ENCODE results near the gene RPL38.

- TF ChIP-seq EZH2 (IDR thresholded peaks at IDR 0.05; ENCODE audit: insufficient read depth, poor library complexity, severe bottlenecking) = no peak
- TF ChIP-seq EZH2phosphoT487 (IDR thresholded peaks at IDR 0.05; ENCODE audit: insufficient read depth, low read depth) = no peak
Measured at GRCh38 chr17:74183411-74183810, 20.1 kb upstream of the RPL38 start.
